ENCODE measurements around the gene PPP1R13L. TPM values are rescaled to one million over a fixed set of nuclear protein-coding genes. Genes with fewer than 3 reads are reported as not detected.

PPP1R13L gene
- total RNA-seq, 4 donors from 2014 or later: 4.0 to 10.7 (median 4.2) TPM

GRCh38 chr19:45385392-45386221 lies 19.3 kb downstream of the PPP1R13L start:
- TF ChIP-seq CTCF (IDR thresholded peaks at IDR 0.05; ENCODE audit: low read depth): no peak

- TF ChIP-seq CTCF (IDR thresholded peaks at IDR 0.05; ENCODE audit: low read depth): no peak
Observed at GRCh38 chr19:45382426-45382825, 22.4 kb downstream of the PPP1R13L start.

- TF ChIP-seq CTCF (IDR thresholded peaks at IDR 0.05; ENCODE audit: low read depth): no peak
Observed at GRCh38 chr19:45380107-45380506, 24.8 kb downstream of the PPP1R13L start.

GRCh38 chr19:45376045-45376724 lies 28.7 kb downstream of the PPP1R13L start:
- TF ChIP-seq CTCF (IDR thresholded peaks at IDR 0.05; ENCODE audit: low read depth): no peak

GRCh38 chr19:45370410-45371204 lies 34.3 kb downstream of the PPP1R13L start, which contains the start of gene ERCC2:
Gene ERCC2, minus strand, starts transcription at chr19:45370573. Its CDS starts 33 bp downstream, at chr19:45370540.
- TF ChIP-seq CTCF (IDR thresholded peaks at IDR 0.05; ENCODE audit: low read depth): no peak

- TF ChIP-seq CTCF (IDR thresholded peaks at IDR 0.05; ENCODE audit: low read depth): no peak
Observed at GRCh38 chr19:45368737-45369340, 36.0 kb downstream of the PPP1R13L start.

Measured in subcutaneous adipose tissue (tissue), 4 donors.